ENCODE results near the gene SNX8. TPM values are rescaled to one million over a fixed set of nuclear protein-coding genes. Genes with fewer than 3 reads are reported as not detected.

SNX8 gene
- total and polyA plus RNA-seq, 9 of the 15 experiments (the other 6 are each of a cell fraction or from before 2014, with no cell fraction given): 2.7 to 51.6 (median 16.9) TPM

DNA sequence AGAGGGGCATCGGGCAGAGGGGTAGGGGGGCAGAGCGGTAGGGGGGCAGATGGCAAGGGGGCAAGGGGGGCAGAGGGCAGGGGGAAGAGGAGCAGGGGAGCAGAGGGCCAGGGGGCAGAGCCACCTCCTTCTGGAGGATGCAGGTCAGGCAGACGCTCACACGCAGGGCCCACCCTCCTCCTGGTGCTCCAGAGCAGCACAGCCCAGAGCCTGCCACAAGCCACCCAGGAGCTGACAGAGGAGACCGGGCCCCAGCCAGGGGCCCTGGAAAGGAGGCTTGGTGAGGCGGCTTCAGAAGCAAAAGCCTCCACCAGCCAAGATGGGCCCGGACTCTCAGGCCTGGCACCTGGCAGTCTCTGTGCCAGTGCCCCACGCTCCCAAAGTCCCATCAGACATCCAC lies 94.6 kb downstream of the SNX8 start (continued):
- TF ChIP-seq, protein P1, sequence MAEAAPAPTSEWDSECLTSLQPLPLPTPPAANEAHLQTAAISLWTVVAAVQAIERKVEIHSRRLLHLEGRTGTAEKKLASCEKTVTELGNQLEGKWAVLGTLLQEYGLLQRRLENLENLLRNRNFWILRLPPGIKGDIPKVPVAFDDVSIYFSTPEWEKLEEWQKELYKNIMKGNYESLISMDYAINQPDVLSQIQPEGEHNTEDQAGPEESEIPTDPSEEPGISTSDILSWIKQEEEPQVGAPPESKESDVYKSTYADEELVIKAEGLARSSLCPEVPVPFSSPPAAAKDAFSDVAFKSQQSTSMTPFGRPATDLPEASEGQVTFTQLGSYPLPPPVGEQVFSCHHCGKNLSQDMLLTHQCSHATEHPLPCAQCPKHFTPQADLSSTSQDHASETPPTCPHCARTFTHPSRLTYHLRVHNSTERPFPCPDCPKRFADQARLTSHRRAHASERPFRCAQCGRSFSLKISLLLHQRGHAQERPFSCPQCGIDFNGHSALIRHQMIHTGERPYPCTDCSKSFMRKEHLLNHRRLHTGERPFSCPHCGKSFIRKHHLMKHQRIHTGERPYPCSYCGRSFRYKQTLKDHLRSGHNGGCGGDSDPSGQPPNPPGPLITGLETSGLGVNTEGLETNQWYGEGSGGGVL (CRISPR knock-in tag; IDR thresholded peaks at IDR 0.05): no peak

DNA sequence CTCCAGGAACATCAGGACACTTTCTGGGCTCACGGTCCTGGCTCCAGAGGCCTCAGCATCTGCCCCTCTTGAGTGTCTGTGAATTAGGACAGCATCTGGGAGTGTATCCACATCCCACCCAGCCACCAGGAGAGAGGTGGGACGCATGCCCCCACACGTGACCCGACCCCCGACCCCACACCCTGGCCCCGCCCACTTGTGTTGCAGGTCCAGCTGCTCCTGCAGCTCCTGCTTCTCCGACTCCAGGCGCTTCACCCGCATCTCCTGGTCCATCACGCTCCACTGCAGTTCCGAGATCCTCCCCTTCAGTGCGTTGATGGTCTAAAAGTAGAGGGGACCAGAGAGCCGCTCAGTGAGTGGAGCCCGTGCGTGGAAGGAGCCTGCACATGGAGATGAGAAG lies 95.1 kb downstream of the SNX8 start:
- ChIA-PET POLR2A (no interaction called here), CTCF (ENCODE audit: low intra/inter-chr PET ratio) (no interaction called here)
- ATAC-seq (no peak), DNase-seq (ENCODE audit: extremely low read depth in 1 of 4, low spot score in 3 of 4) (no peak), FAIRE-seq (no peak)
- H3K4me1 ChIP-seq (replicated peaks in 1 of 2; ENCODE audit: control insufficient read depth in 2 of 2, insufficient read depth in 2 of 2, low read length in 2 of 2): no peaks in the 10 kb centered on the region; a peak in 1 of 5 replicates
- H3K27ac ChIP-seq (ENCODE audit: extremely low read depth, low read depth, low read length): no peak overlapping the region
- intact Hi-C loops (cut with micrococcal nuclease) (no loop called here), in situ Hi-C loops (cut with MboI) (no loop called here)
- no peaks in the 10 kb centered on the region for H4K20me1 ChIP-seq (replicated peaks; ENCODE audit: control insufficient read depth, insufficient read depth, low read length)
- H3K4me2 ChIP-seq (ENCODE audit: insufficient read depth, low read length): no peak overlapping the region
- H3K9me1 ChIP-seq (ENCODE audit: control insufficient read depth, insufficient read depth, low read length): no peaks in the 10 kb centered on the region
- WGBS (ENCODE audit: insufficient coverage, low coverage, missing lambda C conversion rate): 100% methylated on average over 4 of the region's 15 CpGs
- no peak overlapping the region for H3K9ac ChIP-seq (ENCODE audit: insufficient read depth in 1 of 2, low read depth in 2 of 2, low read length in 2 of 2)
- H2AFZ ChIP-seq (ENCODE audit: low read depth, low read length): no peak overlapping the region
- no peaks in the 10 kb centered on the region for H3K79me2 ChIP-seq (ENCODE audit: control insufficient read depth, insufficient read depth, low read length)
- H3K27me3 ChIP-seq (ENCODE audit: control insufficient read depth in 2 of 2, insufficient read depth in 2 of 2, low read length in 2 of 2): no peaks in the 10 kb centered on the region
- H3K36me3 ChIP-seq (ENCODE audit: control insufficient read depth, insufficient read depth, low read length): peaks cover 82% of the 10 kb centered on the region; the same call in 2 of the 3 replicates
- no peaks in the 10 kb centered on the region for H3K9me3 ChIP-seq (replicated peaks; ENCODE audit: control insufficient read depth, insufficient read depth, low read depth, low read length)
- no peak overlapping the region for H3K4me3 ChIP-seq
- BruUV-seq (replicated peaks): no TSS peak
- no peak for TF ChIP-seq XRCC3 (IDR thresholded peaks at IDR 0.05)
- TF ChIP-seq PHB2 (IDR thresholded peaks at IDR 0.05; ENCODE audit: low read depth): no peak
- TF ChIP-seq TAL1 (IDR thresholded peaks at IDR 0.05): no peak
- TF ChIP-seq, protein P2, sequence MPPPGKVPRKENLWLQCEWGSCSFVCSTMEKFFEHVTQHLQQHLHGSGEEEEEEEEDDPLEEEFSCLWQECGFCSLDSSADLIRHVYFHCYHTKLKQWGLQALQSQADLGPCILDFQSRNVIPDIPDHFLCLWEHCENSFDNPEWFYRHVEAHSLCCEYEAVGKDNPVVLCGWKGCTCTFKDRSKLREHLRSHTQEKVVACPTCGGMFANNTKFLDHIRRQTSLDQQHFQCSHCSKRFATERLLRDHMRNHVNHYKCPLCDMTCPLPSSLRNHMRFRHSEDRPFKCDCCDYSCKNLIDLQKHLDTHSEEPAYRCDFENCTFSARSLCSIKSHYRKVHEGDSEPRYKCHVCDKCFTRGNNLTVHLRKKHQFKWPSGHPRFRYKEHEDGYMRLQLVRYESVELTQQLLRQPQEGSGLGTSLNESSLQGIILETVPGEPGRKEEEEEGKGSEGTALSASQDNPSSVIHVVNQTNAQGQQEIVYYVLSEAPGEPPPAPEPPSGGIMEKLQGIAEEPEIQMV (tag; conservative IDR thresholded peaks at IDR 0.05; ENCODE audit: low read depth): no peak
- no peak for TF ChIP-seq ZNF780A (CRISPR knock-in tag; IDR thresholded peaks at IDR 0.05)
- TF ChIP-seq KLF10 (CRISPR knock-in tag; IDR thresholded peaks at IDR 0.05): no peak
- TF ChIP-seq CBX8 (IDR thresholded peaks at IDR 0.05; ENCODE audit: borderline replicate concordance, extremely low read depth, low read depth, low read length, poor library complexity, severe bottlenecking): no peak
- no peak for TF ChIP-seq TBL1XR1 (IDR thresholded peaks at IDR 0.05; ENCODE audit: low read length in 2 of 2)
- TF ChIP-seq OTX1 (CRISPR knock-in tag; IDR thresholded peaks at IDR 0.05): no peak
- no peak for TF ChIP-seq RB1 (IDR thresholded peaks at IDR 0.05; ENCODE audit: low read depth)
- no peak for TF ChIP-seq HOXB6 (CRISPR knock-in tag; IDR thresholded peaks at IDR 0.05; ENCODE audit: borderline replicate concordance)
- TF ChIP-seq PTRF (tag; IDR thresholded peaks at IDR 0.05): no peak
- TF ChIP-seq, protein P3, sequence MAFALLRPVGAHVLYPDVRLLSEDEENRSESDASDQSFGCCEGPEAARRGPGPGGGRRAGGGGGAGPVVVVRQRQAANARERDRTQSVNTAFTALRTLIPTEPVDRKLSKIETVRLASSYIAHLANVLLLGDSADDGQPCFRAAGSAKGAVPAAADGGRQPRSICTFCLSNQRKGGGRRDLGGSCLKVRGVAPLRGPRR (CRISPR knock-in tag; IDR thresholded peaks at IDR 0.05): no peak
- TF ChIP-seq CHCHD3 (CRISPR knock-in tag; IDR thresholded peaks at IDR 0.05): no peak
- TF ChIP-seq ZNF445 (CRISPR knock-in tag; IDR thresholded peaks at IDR 0.05; ENCODE audit: low read depth): no peak
- TF ChIP-seq BCOR (IDR thresholded peaks at IDR 0.05): no peak

Measured in K562 (cell line).